Epithelial cell of proximal tubule (primary cell): ENCODE data around the gene ZNF567. TPM values are rescaled to one million over a fixed set of nuclear protein-coding genes. Genes with fewer than 3 reads are reported as not detected.
A peak's percentile ranks its signal among the peaks of the same experiment; 100 is the strongest.

Source experiments
- DNase-seq: peaks from one replicate; pipeline ENCODE4 v3.0.0-alpha.2; 2011; ENCODE audit warnings: low read depth
- H3K4me3 ChIP-seq: 2 replicates; pipeline ENCODE4 v1.5.1; 2011; ENCODE audit warnings: low read depth, mild to moderate bottlenecking, low read length
- total RNA-seq: library from RNA; depleted of rRNA; stranded (reverse); fragments of >200 nt; gene quantifications from 2 replicates; pipeline ENCODE4 v1.2.3, GENCODE V29; 2015
- TF ChIP-seq, protein P1 (sequence below): conservative IDR thresholded peaks from 2 replicates; pipeline ENCODE4 v1.5.1; 2012; ENCODE audit warnings: low read depth, mild to moderate bottlenecking, low read length

ZNF567 gene
- total RNA-seq, 1 donor from 2014 or later, result 1.7 TPM

- DNase-seq, result no peak
- TF ChIP-seq, protein P1, sequence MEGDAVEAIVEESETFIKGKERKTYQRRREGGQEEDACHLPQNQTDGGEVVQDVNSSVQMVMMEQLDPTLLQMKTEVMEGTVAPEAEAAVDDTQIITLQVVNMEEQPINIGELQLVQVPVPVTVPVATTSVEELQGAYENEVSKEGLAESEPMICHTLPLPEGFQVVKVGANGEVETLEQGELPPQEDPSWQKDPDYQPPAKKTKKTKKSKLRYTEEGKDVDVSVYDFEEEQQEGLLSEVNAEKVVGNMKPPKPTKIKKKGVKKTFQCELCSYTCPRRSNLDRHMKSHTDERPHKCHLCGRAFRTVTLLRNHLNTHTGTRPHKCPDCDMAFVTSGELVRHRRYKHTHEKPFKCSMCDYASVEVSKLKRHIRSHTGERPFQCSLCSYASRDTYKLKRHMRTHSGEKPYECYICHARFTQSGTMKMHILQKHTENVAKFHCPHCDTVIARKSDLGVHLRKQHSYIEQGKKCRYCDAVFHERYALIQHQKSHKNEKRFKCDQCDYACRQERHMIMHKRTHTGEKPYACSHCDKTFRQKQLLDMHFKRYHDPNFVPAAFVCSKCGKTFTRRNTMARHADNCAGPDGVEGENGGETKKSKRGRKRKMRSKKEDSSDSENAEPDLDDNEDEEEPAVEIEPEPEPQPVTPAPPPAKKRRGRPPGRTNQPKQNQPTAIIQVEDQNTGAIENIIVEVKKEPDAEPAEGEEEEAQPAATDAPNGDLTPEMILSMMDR, result no peak
Observed at GRCh38 chr19:36672368-36672767, 15.0 kb upstream of the ZNF567 start.

GRCh38 chr19:36674201-36674600, 13.2 kb upstream of the ZNF567 start:
- no peak for DNase-seq
- no peak overlapping the region for H3K4me3 ChIP-seq
- TF ChIP-seq, protein P1, result no peak

More at GRCh38 chr19:36672368-36672767, 15.0 kb upstream of the ZNF567 start:
- no peak overlapping the region for H3K4me3 ChIP-seq

DNA sequence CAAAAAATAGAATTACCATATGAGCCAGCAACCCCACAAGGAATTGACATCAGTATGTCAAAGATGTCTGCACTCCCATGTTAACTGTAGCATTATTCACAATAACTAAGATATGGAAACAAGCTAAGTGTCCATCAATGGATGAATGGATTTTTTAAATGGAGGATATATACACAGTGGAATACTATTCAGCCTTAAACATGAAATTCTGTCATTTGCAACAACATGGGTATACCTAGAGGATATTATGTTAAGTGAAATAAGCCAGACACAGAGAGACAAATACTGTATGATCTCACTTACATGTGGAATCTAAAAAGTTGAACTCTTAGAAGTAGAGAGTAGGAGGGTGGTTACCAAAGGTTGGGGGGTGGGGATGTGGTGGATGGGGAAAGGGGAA, 8.0 kb upstream of the ZNF567 start:
- TF ChIP-seq, protein P1, result no peak
- DNase-seq, result no peak
- H3K4me3 ChIP-seq, result no peak overlapping the region

DNA sequence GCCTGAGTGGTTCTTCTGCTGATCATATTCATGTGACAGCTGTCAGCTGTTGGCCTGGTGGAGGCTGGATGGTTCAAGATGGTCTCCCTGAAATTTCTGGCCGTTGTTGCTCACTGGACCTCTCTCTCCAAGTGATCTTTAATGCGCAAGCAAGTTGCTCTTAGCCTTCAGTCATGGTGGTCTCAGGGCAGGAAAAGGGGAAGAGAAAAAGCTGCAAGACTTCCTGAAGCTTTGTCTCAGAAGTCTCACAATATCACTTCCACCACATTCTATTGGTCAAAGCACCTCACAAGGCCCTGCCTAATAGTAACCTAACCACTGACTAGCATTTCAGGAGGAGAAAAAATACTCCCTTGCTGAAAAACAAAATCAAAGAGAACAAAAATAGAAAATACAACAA, 1.6 kb upstream of the ZNF567 start:
- DNase-seq, result no peak
- TF ChIP-seq, protein P1, result no peak
- H3K4me3 ChIP-seq, result no peak overlapping the region

GRCh38 chr19:36686365-36687213, 823 bp upstream of the ZNF567 start:
- H3K4me3 ChIP-seq, result peak overlapping the region; percentile 96
- TF ChIP-seq, protein P1, result no peak
- DNase-seq, result peak; percentile 1

DNA sequence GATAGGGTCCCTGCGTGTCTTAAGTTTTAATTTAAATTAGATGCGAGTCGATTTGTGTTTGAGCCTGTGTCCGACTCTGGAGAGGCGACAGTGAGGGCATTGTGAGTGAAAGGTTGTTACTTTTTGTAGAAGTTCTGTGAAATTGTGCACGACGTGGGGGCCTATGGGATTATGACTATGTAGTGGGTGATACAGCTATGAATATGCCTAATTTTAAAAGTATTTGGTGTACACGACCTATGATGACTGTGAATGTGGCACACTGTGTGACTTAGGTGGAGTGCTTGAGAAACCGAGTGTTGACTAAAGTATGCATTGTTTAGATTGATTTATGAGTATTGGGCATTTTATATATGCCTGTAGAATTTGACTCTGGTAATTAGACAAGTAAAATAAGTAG, 646 bp downstream of the ZNF567 start:
- TF ChIP-seq, protein P1, result no peak
- peak overlapping the region; percentile 96 for H3K4me3 ChIP-seq
- DNase-seq, result no peak

GRCh38 chr19:36707134-36707533, 19.7 kb downstream of the ZNF567 start:
- no peak for DNase-seq
- no peak overlapping the region for H3K4me3 ChIP-seq
- TF ChIP-seq, protein P1, result no peak
